GM19324 (cell line): ENCODE results near the gene RYR1.
"Not testable (repeated sequence)": the region's sequence is repeated elsewhere in the genome, so short reads cannot be mapped to it uniquely, and the experiment has no call there.

ENCODE experiments used
- ATAC-seq: cut with Tn5 transposase; IDR thresholded peaks from one replicate; pipeline ENCODE4 v1.9.1; 2021; ENCODE audit warnings: mild to moderate bottlenecking, moderate library complexity; ENCODE audit not compliant: unreplicated experiment, low FRiP score

The RYR1 gene

GRCh38 chr19:38399537-38399936, 34.0 kb upstream of the RYR1 start:
- no peak for ATAC-seq

GRCh38 chr19:38400361-38400760, 33.1 kb upstream of the RYR1 start:
- ATAC-seq, result no peak

- ATAC-seq, result no peak
These were observed 32.3 kb upstream of the RYR1 start for GRCh38 chr19:38401148-38401547.

- peak; percentile 1 for ATAC-seq
These were observed 30.9 kb upstream of the RYR1 start for GRCh38 chr19:38402623-38402966.

GRCh38 chr19:38402967-38403674, 30.4 kb upstream of the RYR1 start, which contains the start of gene FAM98C:
Gene FAM98C (plus strand): TSS chr19:38403093. CDS start chr19:38403154, 61 bp downstream.
- peak; percentile 97 for ATAC-seq

DNA sequence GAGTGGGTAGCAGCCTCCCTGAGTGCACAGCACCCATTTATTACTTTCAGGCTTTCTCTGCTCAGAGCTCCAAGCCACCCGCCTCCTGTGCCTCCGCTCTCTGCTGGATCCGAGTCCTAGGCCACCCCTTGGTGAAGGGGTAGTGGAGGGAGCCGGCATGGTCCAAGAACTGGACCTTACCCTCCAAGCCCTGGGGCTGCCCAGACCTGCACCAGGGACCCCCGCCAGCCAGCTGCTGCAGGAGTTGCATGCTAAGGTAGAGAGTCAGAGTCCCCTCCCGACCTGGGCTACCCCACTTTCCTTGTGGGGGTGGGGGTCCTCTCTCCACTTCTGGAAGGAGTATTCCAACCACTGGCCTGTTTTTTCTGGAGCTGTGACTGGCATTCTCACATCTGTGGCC, 28.6 kb upstream of the RYR1 start:
- no peak for ATAC-seq

DNA sequence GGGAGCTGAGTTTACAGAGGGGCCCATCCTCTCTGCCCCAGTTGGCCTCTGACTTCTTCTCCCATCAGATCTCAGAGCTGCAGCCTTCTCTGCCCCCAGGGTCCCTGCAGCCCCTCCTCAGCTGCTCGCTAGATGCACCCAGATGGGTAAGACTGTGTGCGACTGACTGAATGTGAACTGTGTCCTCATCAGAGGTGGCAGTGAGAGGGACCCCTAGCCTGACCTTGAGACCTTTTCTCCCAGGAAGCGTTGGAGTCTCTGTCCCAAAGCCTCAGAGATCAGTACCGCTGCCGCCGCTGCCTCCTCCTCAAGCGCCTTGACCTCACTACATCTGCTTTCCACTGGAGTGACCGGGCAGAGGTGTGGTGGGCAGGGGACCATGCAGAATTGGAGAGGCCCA, 28.2 kb upstream of the RYR1 start:
- no peak for ATAC-seq

DNA sequence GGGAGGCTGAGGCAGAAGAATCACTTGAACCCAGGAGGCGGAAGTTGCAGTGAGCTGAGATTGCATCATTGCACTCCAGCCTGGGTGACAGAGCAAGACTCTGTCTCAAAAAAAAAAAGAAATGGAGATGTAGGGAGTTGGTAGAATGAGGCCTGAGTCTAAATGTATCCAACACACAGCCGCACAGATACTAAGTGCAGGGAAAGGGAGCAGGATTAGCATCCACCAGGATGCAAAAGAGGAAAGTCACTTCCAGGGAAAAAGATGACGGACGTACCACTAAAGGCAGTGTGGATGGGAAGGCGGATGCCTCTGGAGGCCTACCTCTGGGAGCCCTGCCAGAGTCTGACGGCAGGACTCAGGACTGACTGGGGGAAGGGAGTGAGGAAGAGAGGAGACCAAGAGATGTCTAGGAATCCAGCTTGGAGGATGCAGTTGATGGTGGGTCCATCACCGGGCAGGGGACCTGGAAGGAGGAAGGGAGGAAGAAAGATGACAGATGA, 23.8 kb upstream of the RYR1 start:
- no peak for ATAC-seq

DNA sequence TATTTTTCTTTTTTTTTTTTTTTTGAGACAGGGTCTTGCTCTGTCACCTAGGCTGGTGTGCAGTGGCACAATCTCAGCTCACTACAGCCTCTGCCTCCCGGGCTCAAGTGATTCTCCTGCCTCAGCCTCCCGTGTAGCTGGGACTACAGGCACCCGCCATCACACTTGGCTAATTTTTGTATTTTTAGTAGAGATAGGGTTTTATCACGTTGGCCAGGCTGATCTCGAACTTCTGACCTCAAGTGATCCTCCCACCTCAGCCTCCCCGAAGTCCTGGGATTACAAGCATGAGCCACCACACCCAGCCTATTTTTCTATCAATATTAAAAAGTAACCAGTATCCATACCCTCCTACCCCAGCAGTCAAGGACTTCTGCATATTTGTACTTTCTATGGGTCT, 23.1 kb upstream of the RYR1 start:
- not testable (repeated sequence) for ATAC-seq

- ATAC-seq, result no peak
These were observed 22.3 kb upstream of the RYR1 start for GRCh38 chr19:38411041-38411712.

- ATAC-seq, result not testable (repeated sequence)
These were observed 21.6 kb upstream of the RYR1 start for GRCh38 chr19:38411898-38412297.

DNA sequence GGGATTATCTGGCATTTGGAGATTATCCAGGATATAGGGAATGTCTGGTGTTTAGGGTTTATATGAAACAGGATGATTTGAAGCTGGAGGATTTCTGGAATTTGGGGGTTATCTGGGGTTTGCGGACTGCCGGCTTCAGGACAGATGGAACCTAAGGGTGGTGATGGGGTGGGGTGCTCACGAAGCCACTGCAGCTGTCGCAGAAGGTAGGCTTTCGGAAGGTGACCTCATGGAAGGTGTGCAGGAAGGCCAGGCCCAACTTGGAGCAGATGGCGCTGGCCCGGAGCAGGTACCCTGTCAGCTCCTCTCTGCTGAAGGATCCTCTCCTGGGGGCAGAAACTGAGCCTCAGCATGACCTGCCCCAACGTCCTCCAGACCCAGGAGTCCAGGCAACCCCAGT, 21.0 kb upstream of the RYR1 start:
- ATAC-seq, result no peak

GRCh38 chr19:38412961-38413360, 20.5 kb upstream of the RYR1 start:
- ATAC-seq, result no peak

GRCh38 chr19:38413416-38413815, 20.1 kb upstream of the RYR1 start:
- ATAC-seq, result no peak

DNA sequence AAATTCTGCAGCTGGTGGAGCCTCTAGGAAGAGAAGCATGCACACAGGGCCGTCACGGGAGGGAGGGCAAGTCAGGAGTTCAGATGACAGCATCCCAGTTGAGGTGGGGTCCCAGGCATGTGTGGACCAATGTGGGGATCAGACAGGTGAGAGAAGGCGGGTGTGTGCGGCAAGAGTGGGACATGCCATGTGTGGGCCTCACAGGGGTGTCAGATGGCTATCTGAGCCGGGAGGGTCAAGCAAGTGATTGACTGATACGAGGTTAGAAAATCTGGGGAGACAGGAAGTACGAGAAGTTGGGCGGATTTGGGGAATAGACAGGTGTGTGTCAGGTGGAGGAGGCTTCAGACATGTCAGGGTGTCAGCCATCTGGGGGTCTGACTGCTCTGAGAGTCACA, 16.3 kb upstream of the RYR1 start:
- ATAC-seq, result no peak

GRCh38 chr19:38417544-38418506, 15.7 kb upstream of the RYR1 start:
- no peak for ATAC-seq

DNA sequence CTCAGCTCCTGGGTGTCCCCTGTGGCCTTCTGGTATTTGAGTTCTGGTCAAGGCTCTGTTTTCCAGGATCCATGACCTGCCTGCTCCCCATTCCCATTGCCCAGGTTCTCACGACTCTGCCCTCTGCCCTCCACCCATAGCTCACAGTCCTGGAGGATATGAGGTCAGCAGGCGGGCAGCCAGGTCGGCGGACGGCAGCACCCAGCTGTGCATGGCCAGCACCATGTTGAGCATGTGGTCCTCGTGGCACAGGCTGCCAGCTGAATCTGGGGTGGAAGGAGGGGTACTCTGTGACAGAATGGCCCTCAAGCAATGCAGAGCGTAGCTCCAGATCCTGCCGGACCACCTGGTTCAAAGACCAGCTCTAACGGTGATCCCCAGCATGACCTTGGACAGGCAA, 12.6 kb upstream of the RYR1 start:
- no peak for ATAC-seq

DNA sequence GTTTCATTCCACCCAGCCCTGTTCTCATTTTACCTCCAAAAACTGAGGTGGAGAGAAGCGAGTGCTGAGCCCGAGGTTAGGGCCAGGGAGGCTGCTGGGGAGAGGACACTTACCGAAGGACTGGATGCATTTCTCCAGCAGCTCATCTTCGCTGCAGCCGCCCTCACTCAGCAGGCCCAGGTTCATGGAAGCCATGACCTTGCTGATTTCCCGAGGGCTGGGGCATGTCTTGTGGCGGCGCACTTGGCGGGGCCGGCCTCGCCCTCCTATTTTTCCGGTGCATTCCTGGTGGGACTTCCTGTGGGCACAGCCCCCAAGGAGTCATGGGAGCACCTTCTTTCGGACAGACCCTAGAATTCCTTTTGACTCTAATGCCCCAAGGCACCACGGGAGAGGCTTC, 11.6 kb upstream of the RYR1 start:
- ATAC-seq, result no peak

- ATAC-seq, result no peak
These were observed 11.1 kb upstream of the RYR1 start for GRCh38 chr19:38422438-38422837.

DNA sequence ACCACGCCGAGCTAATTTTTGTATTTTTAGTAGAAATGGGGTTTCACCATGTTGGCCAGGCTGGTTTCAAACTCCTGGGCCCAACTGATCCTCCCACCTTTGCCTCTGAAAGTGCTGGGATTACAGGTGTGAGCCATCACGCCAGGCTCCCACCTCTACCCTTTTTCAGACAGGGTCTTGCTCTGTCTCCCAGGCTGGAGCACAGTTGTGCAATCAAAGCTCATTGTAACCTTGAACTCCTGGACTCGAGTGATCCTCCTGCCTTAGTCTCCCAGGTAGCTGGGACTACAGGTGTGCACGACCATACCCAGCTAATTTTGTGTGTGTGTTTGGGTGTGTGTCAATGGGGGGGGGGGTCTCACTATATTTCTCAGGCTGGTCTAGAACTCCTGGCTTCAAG, 9.2 kb upstream of the RYR1 start:
- ATAC-seq, result no peak

- ATAC-seq, result no peak
These were observed 8.2 kb upstream of the RYR1 start for GRCh38 chr19:38425222-38425809.
